H1 (cell line): Measurements from ENCODE around the gene LRRTM4. TPM values are rescaled to one million over a fixed set of nuclear protein-coding genes. Genes with fewer than 3 reads are reported as not detected.

Source experiments
- CTCF ChIA-PET: fragments of 300-600 bp; sonication (Branson Sonifier 250); formaldehyde crosslinking; loops from one replicate; lab custom pipeline; 2021; ENCODE audit not compliant: partially characterized antibody; lab: Charles Lee
- POLR2A ChIA-PET: fragments of 300-600 bp; sonication (Branson Sonifier 250); formaldehyde crosslinking; loops from one replicate; lab custom pipeline; 2021; ENCODE audit warnings: inconsistent platforms; ENCODE audit not compliant: partially characterized antibody; lab: Charles Lee
- DNase-seq, 2 experiments: peaks; one replicate each; pipeline versions ENCODE4 v3.0.0 to v3.0.0-alpha.2; 2010 to 2022; ENCODE audit warnings: low spot score in 2 of 2, low read depth in 1 of 2, mixed read lengths in 1 of 2
- FAIRE-seq: peaks from 2 replicates; lab custom pipeline; 2011; peaks lifted over from hg19 to GRCh38; lab: Jason Lieb, UNC
- H2AFZ ChIP-seq: 2 replicates; pipeline ENCODE4 v1.8.1; 2012; ENCODE audit warnings: low read length, inconsistent platforms
- H2AK5ac ChIP-seq: 2 replicates; pipeline ENCODE4 v1.6.1; 2013; ENCODE audit warnings: low read depth, low read length
- H2BK120ac ChIP-seq: replicated peaks from 2 replicates; pipeline ENCODE3; 2013; ENCODE audit warnings: low read depth, low read length, inconsistent platforms
- H2BK12ac ChIP-seq: 2 replicates; pipeline ENCODE4 v1.6.1; 2013; ENCODE audit warnings: low read depth, low read length
- H2BK15ac ChIP-seq: 2 replicates; pipeline ENCODE4 v1.6.1; 2013; ENCODE audit warnings: low read length
- H2BK20ac ChIP-seq: 2 replicates; pipeline ENCODE4 v1.6.1; 2013; ENCODE audit warnings: low read length
- H2BK5ac ChIP-seq: 2 replicates; pipeline ENCODE4 v1.6.1; 2013; ENCODE audit warnings: low read depth, low read length
- H3K14ac ChIP-seq: 2 replicates; pipeline ENCODE4 v1.6.1; 2013; ENCODE audit warnings: inconsistent platforms; ENCODE audit not compliant: insufficient read length
- H3K18ac ChIP-seq: 2 replicates; pipeline ENCODE4 v1.6.1; 2013; ENCODE audit warnings: low read length; ENCODE audit errors: extremely low read depth
- H3K23ac ChIP-seq: 2 replicates; pipeline ENCODE4 v1.6.1; 2013; ENCODE audit warnings: inconsistent platforms; ENCODE audit not compliant: insufficient read length
- H3K23me2 ChIP-seq: 2 replicates; pipeline ENCODE4 v1.6.1; 2013; ENCODE audit warnings: low read depth, low read length
- H3K27ac ChIP-seq: 2 replicates; pipeline ENCODE4 v1.6.1; 2011; ENCODE audit warnings: low read depth, low read length, inconsistent platforms
- H3K27me3 ChIP-seq, 4 experiments: replicated peaks in 1 of 4; 1 replicate in 1 of 4; 2 replicates in 3 of 4; pipeline versions ENCODE4 v1.6.1 to v1.8.1; 2011 to 2013; ENCODE audit warnings: low read length in 3 of 4, mild to moderate bottlenecking in 3 of 4, inconsistent platforms in 2 of 4, mixed read lengths in 2 of 4, moderate library complexity in 1 of 4; ENCODE audit not compliant: control insufficient read depth in 3 of 4, insufficient read depth in 3 of 4; ENCODE audit errors: extremely low read depth in 1 of 4
- H3K36me3 ChIP-seq, 4 experiments: 2 replicates each; pipeline versions ENCODE4 v1.6.1 to v1.8.1; 2011 to 2013; ENCODE audit warnings: mild to moderate bottlenecking in 4 of 4, low read length in 3 of 4, moderate library complexity in 2 of 4, control low read depth in 1 of 4, inconsistent platforms in 1 of 4; ENCODE audit not compliant: insufficient read depth in 4 of 4, control insufficient read depth in 2 of 4
- H3K4ac ChIP-seq: replicated peaks from 2 replicates; pipeline ENCODE3; 2013; ENCODE audit warnings: low read length, low read depth, mixed read lengths, inconsistent platforms; ENCODE audit not compliant: insufficient read length
- H3K4me1 ChIP-seq, 4 experiments: replicated peaks in 1 of 4; 1 replicate in 1 of 4; 2 replicates in 3 of 4; pipeline versions ENCODE4 v1.6.1 to v1.8.1; 2011 to 2013; ENCODE audit warnings: low read length in 3 of 4, inconsistent platforms in 2 of 4, mixed read lengths in 1 of 4; ENCODE audit not compliant: insufficient read depth in 4 of 4, control insufficient read depth in 3 of 4
- H3K4me2 ChIP-seq, 2 experiments: 2 replicates each; pipeline versions ENCODE4 v1.6.1 to v1.8.1; 2011 to 2013; ENCODE audit warnings: low read depth in 2 of 2, low read length in 2 of 2, control low read depth in 1 of 2, inconsistent platforms in 1 of 2, mild to moderate bottlenecking in 1 of 2; ENCODE audit not compliant: insufficient read depth in 1 of 2
- H3K4me3 ChIP-seq, 4 experiments: fragments of 200-600, 300-600 bp in 1 of 4; sonication (generic), shearing (Covaris generic), sonication (Bioruptor Twin) in 1 of 4; 2 replicates each; pipeline versions ENCODE4 v1.5.1 to v1.8.1; 2011 to 2016; ENCODE audit warnings: low read length in 4 of 4, low read depth in 3 of 4, control low read depth in 2 of 4, inconsistent platforms in 2 of 4, mild to moderate bottlenecking in 2 of 4, mixed read lengths in 1 of 4, moderate library complexity in 1 of 4; ENCODE audit not compliant: insufficient read depth in 2 of 4; ENCODE audit errors: extremely low read depth in 1 of 4
- H3K56ac ChIP-seq: replicated peaks from 2 replicates; pipeline ENCODE3; 2013; ENCODE audit warnings: low read depth, mild to moderate bottlenecking, mixed read lengths, low read length, inconsistent platforms; ENCODE audit not compliant: insufficient read length
- H3K79me1 ChIP-seq: 2 replicates; pipeline ENCODE4 v1.6.1; 2013; ENCODE audit warnings: low read depth, low read length, control low read depth
- H3K79me2 ChIP-seq, 2 experiments: 2 replicates each; pipeline versions ENCODE4 v1.6.1 to v1.8.1; 2012 to 2013; ENCODE audit warnings: low read length in 2 of 2, mild to moderate bottlenecking in 2 of 2, inconsistent platforms in 1 of 2; ENCODE audit not compliant: insufficient read depth in 2 of 2, control insufficient read depth in 1 of 2
- H3K9ac ChIP-seq, 4 experiments: replicated peaks in 1 of 4; 1 replicate in 1 of 4; 2 replicates in 3 of 4; pipeline versions ENCODE4 v1.6.1 to v1.8.1; 2011 to 2013; ENCODE audit warnings: low read depth in 3 of 4, low read length in 3 of 4, control low read depth in 2 of 4, mild to moderate bottlenecking in 2 of 4, moderate library complexity in 2 of 4, inconsistent platforms in 1 of 4; ENCODE audit errors: extremely low read depth in 1 of 4
- H3K9me3 ChIP-seq, 2 experiments: 2 replicates each; pipeline versions ENCODE4 v1.6.1 to v1.8.1; 2012 to 2013; ENCODE audit warnings: mild to moderate bottlenecking in 2 of 2, moderate library complexity in 2 of 2, control low read depth in 1 of 2, inconsistent platforms in 1 of 2, low read depth in 1 of 2, low read length in 1 of 2, mixed read lengths in 1 of 2; ENCODE audit not compliant: insufficient read depth in 2 of 2
- H4K20me1 ChIP-seq, 2 experiments: replicated peaks in 1 of 2; 2 replicates each; pipeline versions ENCODE3 to v1.8.1; 2011 to 2013; ENCODE audit warnings: inconsistent platforms in 2 of 2, low read length in 2 of 2, mild to moderate bottlenecking in 1 of 2; ENCODE audit not compliant: insufficient read depth in 2 of 2, control insufficient read depth in 1 of 2
- H4K5ac ChIP-seq: 2 replicates; pipeline ENCODE4 v1.6.1; 2013; ENCODE audit warnings: low read length, low read depth, mixed read lengths, inconsistent platforms; ENCODE audit not compliant: insufficient read length
- H4K8ac ChIP-seq: 2 replicates; pipeline ENCODE4 v1.8.0; 2013; ENCODE audit warnings: mild to moderate bottlenecking, moderate library complexity, low read length, inconsistent platforms; ENCODE audit not compliant: insufficient read depth; ENCODE audit errors: extremely low read depth
- H4K91ac ChIP-seq: replicated peaks from 2 replicates; pipeline ENCODE3; 2013; ENCODE audit warnings: low read length, mixed read lengths, inconsistent platforms; ENCODE audit not compliant: insufficient read length
- CBX8 ChIP-seq: fragments of 300-800, 300-1000 bp; sonication (generic); IDR thresholded peaks from 2 replicates; pipeline ENCODE4 v1.7.1; 2016; ENCODE audit warnings: low read depth, low read length, borderline replicate concordance
- CEBPB ChIP-seq: IDR thresholded peaks from 2 replicates; pipeline ENCODE4 v1.6.1; 2012; ENCODE audit warnings: low read depth, low read length
- CTBP2 ChIP-seq: IDR thresholded peaks from 2 replicates; pipeline ENCODE4 v1.7.0; 2011; ENCODE audit warnings: borderline replicate concordance, mild to moderate bottlenecking, moderate library complexity, mixed read lengths, low read length; ENCODE audit not compliant: insufficient read depth, insufficient read length
- HDAC6 ChIP-seq: IDR thresholded peaks from one replicate; pipeline ENCODE4 v1.7.1; 2012; ENCODE audit warnings: low read depth, mild to moderate bottlenecking, inconsistent platforms, low read length, moderate library complexity
- NANOG ChIP-seq: IDR thresholded peaks from 2 replicates; pipeline ENCODE4 v1.6.1; 2011; ENCODE audit warnings: low read length, low read depth, mild to moderate bottlenecking, inconsistent platforms; ENCODE audit not compliant: insufficient read depth, poor library complexity, severe bottlenecking
- POLR2AphosphoS5 ChIP-seq: IDR thresholded peaks from 2 replicates; pipeline ENCODE4 v1.6.1; 2011; ENCODE audit warnings: low read depth, low read length
- RBBP5 ChIP-seq: IDR thresholded peaks from 2 replicates; pipeline ENCODE4 v1.7.1; 2012; ENCODE audit warnings: low read depth, mild to moderate bottlenecking, inconsistent platforms, low read length, moderate library complexity, borderline replicate concordance
- SIRT6 ChIP-seq: IDR thresholded peaks from one replicate; pipeline ENCODE4 v1.7.1; 2012; ENCODE audit warnings: low read length, inconsistent platforms
- TAF1 ChIP-seq: IDR thresholded peaks from 2 replicates; pipeline ENCODE4 v1.6.1; 2011; ENCODE audit warnings: mild to moderate bottlenecking, low read depth, low read length
- YY1 ChIP-seq: IDR thresholded peaks from 2 replicates; pipeline ENCODE4 v1.6.1; 2011; ENCODE audit warnings: low read depth, mild to moderate bottlenecking, low read length
- WGBS, 2 experiments: shearing (Covaris generic) in 1 of 2; methylation state at CpG; one replicate each; pipeline versions ENCODE4 v1.1.6 to v1.1.7; 2013 to 2015; ENCODE audit warnings: low lambda C conversion rate in 2 of 2, mixed read lengths in 2 of 2, inconsistent platforms in 1 of 2, low coverage in 1 of 2, missing lambda C conversion rate in 1 of 2; ENCODE audit not compliant: insufficient replicate concordance in 2 of 2, insufficient coverage in 1 of 2, insufficient read length in 1 of 2; ENCODE audit errors: extremely low coverage in 1 of 2, missing lambda C conversion rate in 1 of 2; 5-methylcytosine and 5-hydroxymethylcytosine counted together
- polyA plus RNA-seq, 7 experiments: library from polyadenylated mRNA; depleted of rRNA in 3 of 7; stranded (reverse) in 5 of 7; unstranded in 2 of 7; fragments of >200 nt in 5 of 7; fragments of 200-250 nt in 2 of 7; gene quantifications; 1 replicate in 5 of 7; 2 replicates in 1 of 7; 4 replicates in 1 of 7; pipeline versions ENCODE4 v1.2.1 to v1.2.3, GENCODE V29; 2011 to 2013; ENCODE audit warnings: missing spikeins in 2 of 7, mixed read lengths in 2 of 7
- total RNA-seq: library from RNA; stranded (reverse); fragmentation: NEBNext Ultra II Directional; extraction: Animal tissue kit (Norgen Biotek cat#: 25700); gene quantifications from 2 replicates; pipeline ENCODE4 v1.2.1, GENCODE V29; 2021
- TF ChIP-seq, protein P1 (sequence below): IDR thresholded peaks from 2 replicates; pipeline ENCODE4 v1.6.1; 2012; ENCODE audit warnings: inconsistent platforms
- TF ChIP-seq, protein P2 (sequence below): IDR thresholded peaks from 2 replicates; pipeline ENCODE4 v1.6.1; 2011; ENCODE audit warnings: low read length, improper control_type of control experiment

Gene LRRTM4
- total and polyA plus RNA-seq, 2 of the 8 experiments (the other 6 are each of a cell fraction or from before 2014, with no cell fraction given): 3.6 to 9.5 TPM

DNA sequence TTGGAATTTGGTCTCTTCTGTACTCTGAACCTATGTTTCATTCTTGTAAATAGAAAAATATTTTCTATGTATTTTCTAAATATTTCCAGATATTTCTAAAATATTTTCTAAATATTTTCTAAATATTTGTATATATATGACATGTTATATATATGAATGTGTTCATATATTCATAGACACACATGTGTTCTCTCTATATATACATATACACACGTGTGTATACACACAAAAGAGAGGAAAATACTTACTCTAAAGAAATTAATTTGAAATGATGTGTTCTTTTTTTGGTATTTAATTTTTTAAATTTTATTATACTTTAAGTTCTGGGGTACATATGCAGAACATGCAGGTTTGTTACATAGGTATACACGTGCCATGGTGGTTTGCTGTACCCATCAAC, 589.6 kb downstream of the LRRTM4 start:
- no peak for DNase-seq
- H3K23ac ChIP-seq: no peak overlapping the region
- H3K9me3 ChIP-seq: no peaks in the 10 kb centered on the region
- no peak overlapping the region for H2BK5ac ChIP-seq
- H3K27ac ChIP-seq: no peak overlapping the region
- no peaks in the 10 kb centered on the region for H3K4me1 ChIP-seq
- H3K18ac ChIP-seq: no peak overlapping the region
- no peak overlapping the region for H3K4me2 ChIP-seq
- H4K20me1 ChIP-seq: no peaks in the 10 kb centered on the region
- no peaks in the 10 kb centered on the region for H3K79me2 ChIP-seq
- ChIA-PET POLR2A (no interaction called here), CTCF (no interaction called here)
- H3K4me3 ChIP-seq: no peak overlapping the region
- H3K36me3 ChIP-seq: no peaks in the 10 kb centered on the region
- no peak overlapping the region for H3K4ac ChIP-seq
- H2BK15ac ChIP-seq: no peak overlapping the region
- H4K8ac ChIP-seq: no peak overlapping the region
- H2BK20ac ChIP-seq: no peak overlapping the region
- no peaks in the 10 kb centered on the region for H3K27me3 ChIP-seq
- no peaks in the 10 kb centered on the region for H3K23me2 ChIP-seq
- H2BK120ac ChIP-seq: no peak overlapping the region
- H2AK5ac ChIP-seq: no peak overlapping the region
- H2AFZ ChIP-seq: no peak overlapping the region
- H3K9ac ChIP-seq: no peak overlapping the region
- no peak overlapping the region for H2BK12ac ChIP-seq
- FAIRE-seq: no peak
- H3K14ac ChIP-seq: no peak overlapping the region
- no peak overlapping the region for H4K91ac ChIP-seq
- WGBS, 2 experiments: 86% methylated on average over 2 of the region's 2 CpGs; no CpG with 5 or more reads in 1 of the 2 experiments
- H4K5ac ChIP-seq: no peak overlapping the region
- H3K56ac ChIP-seq: no peak overlapping the region
- no peaks in the 10 kb centered on the region for H3K79me1 ChIP-seq
- TF ChIP-seq SIRT6 (no peak), YY1 (no peak), CEBPB (no peak), NANOG (no peak), HDAC6 (no peak), CTBP2 (no peak), TAF1 (no peak), RBBP5 (no peak), CBX8 (no peak), POLR2AphosphoS5 (no peak)
- TF ChIP-seq, protein P1, sequence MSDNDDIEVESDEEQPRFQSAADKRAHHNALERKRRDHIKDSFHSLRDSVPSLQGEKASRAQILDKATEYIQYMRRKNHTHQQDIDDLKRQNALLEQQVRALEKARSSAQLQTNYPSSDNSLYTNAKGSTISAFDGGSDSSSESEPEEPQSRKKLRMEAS: no peak
- TF ChIP-seq, protein P2, sequence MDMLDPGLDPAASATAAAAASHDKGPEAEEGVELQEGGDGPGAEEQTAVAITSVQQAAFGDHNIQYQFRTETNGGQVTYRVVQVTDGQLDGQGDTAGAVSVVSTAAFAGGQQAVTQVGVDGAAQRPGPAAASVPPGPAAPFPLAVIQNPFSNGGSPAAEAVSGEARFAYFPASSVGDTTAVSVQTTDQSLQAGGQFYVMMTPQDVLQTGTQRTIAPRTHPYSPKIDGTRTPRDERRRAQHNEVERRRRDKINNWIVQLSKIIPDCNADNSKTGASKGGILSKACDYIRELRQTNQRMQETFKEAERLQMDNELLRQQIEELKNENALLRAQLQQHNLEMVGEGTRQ: no peak
